K562 (cell line): ENCODE data around the gene CFAP52. TPM values are rescaled to one million over a fixed set of nuclear protein-coding genes. Genes with fewer than 3 reads are reported as not detected.
A peak's percentile ranks its signal among the peaks of the same experiment; 100 is the strongest.

ENCODE experiments used
- BDP1 ChIP-seq: IDR thresholded peaks from 3 replicates; pipeline ENCODE4 v1.6.1; 2011; ENCODE audit not compliant: insufficient read length, insufficient read depth
- C11orf30 ChIP-seq: fragments of 450-650 bp; IDR thresholded peaks from 2 replicates; pipeline ENCODE4 v1.6.1; 2016; ENCODE audit warnings: low read depth, mild to moderate bottlenecking
- CTCF ChIP-seq, 3 experiments: IDR thresholded peaks in 2 of 3; conservative IDR thresholded peaks in 1 of 3; 2 replicates each; pipeline ENCODE4 v1.5.1; 2011 to 2012; ENCODE audit warnings: low read length in 3 of 3, mild to moderate bottlenecking in 3 of 3, control low read depth in 2 of 3, improper control_type of control experiment in 1 of 3, inconsistent platforms in 1 of 3, low read depth in 1 of 3, mixed read lengths in 1 of 3, moderate library complexity in 1 of 3; ENCODE audit not compliant: insufficient read depth in 2 of 3
- EHMT2 ChIP-seq: fragments of 450-650 bp; IDR thresholded peaks from 2 replicates; pipeline ENCODE4 v1.6.1; 2018; ENCODE audit warnings: antibody characterized with exemption
- ELK1 ChIP-seq: sonication (generic); formaldehyde crosslinking; IDR thresholded peaks from 2 replicates; pipeline ENCODE4 v1.8.1; 2022; ENCODE audit warnings: missing genetic modification reagents
- ESRRA ChIP-seq: fragments of 450-650 bp; IDR thresholded peaks from 2 replicates; pipeline ENCODE4 v1.6.1; 2014; ENCODE audit warnings: low read depth, mild to moderate bottlenecking, moderate library complexity, borderline replicate concordance
- ETS2 ChIP-seq: IDR thresholded peaks from 2 replicates; pipeline ENCODE4 v1.6.1; 2016; ENCODE audit warnings: borderline replicate concordance, missing genetic modification characterization, mild to moderate bottlenecking, moderate library complexity, missing compliant biosample characterization; ENCODE audit not compliant: poor library complexity, severe bottlenecking
- HMGN3 ChIP-seq: IDR thresholded peaks from 2 replicates; pipeline ENCODE4 v1.6.1; 2011; ENCODE audit warnings: borderline replicate concordance, low read depth, mild to moderate bottlenecking, mixed read lengths, low read length; ENCODE audit not compliant: insufficient read length; ENCODE audit errors: extremely low read depth
- HNRNPUL1 ChIP-seq: fragments of 200-400 bp; formaldehyde crosslinking; IDR thresholded peaks from 2 replicates; pipeline ENCODE4 v1.6.1; 2017; ENCODE audit warnings: low read length
- NONO ChIP-seq, 2 experiments: fragments of 200-400 bp in 1 of 2; fragments of 450-650 bp in 1 of 2; formaldehyde crosslinking in 1 of 2; IDR thresholded peaks; 2 replicates each; pipeline ENCODE4 v1.6.1; 2017; ENCODE audit warnings: low read depth in 2 of 2, mild to moderate bottlenecking in 2 of 2, moderate library complexity in 2 of 2, low read length in 1 of 2
- SLC30A9 ChIP-seq: fragments of 250-450 bp; sonication (Bioruptor Pico); IDR thresholded peaks from 2 replicates; pipeline ENCODE4 v1.8.0; 2022; ENCODE audit warnings: mild to moderate bottlenecking, moderate library complexity
- SRSF1 ChIP-seq: fragments of 200-400 bp; formaldehyde crosslinking; IDR thresholded peaks from 2 replicates; pipeline ENCODE4 v1.6.1; 2017; ENCODE audit warnings: mild to moderate bottlenecking, low read depth, low read length, moderate library complexity
- SUPT5H ChIP-seq: fragments of 450-650 bp; IDR thresholded peaks from 2 replicates; pipeline ENCODE4 v1.6.1; 2016
- TFAM ChIP-seq: fragments of 250-450 bp; sonication (Bioruptor Pico); conservative IDR thresholded peaks from 2 replicates; pipeline ENCODE4 v1.5.0; 2021; ENCODE audit warnings: mild to moderate bottlenecking, moderate library complexity
- WHSC1 ChIP-seq: IDR thresholded peaks from one replicate; pipeline ENCODE4 v1.6.1; 2012; ENCODE audit warnings: low read length, control low read depth, inconsistent platforms
- ZNF3 ChIP-seq: fragments of 250-450 bp; sonication (Bioruptor Pico); IDR thresholded peaks from 2 replicates; pipeline ENCODE4 v1.5.0; 2021; ENCODE audit warnings: mild to moderate bottlenecking, moderate library complexity
- ZNF407 ChIP-seq: fragments of 450-650 bp; IDR thresholded peaks from 2 replicates; pipeline ENCODE4 v1.6.1; 2016; ENCODE audit warnings: low read depth
- polyA plus RNA-seq, 8 experiments: library from polyadenylated mRNA; depleted of rRNA in 4 of 8; stranded (reverse) in 5 of 8; unstranded in 3 of 8; fragments of >200 nt; fragmentation: Nextera tagmentation in 2 of 8; fragmentation: Illumina TruSeq in 1 of 8; extraction: Ambion mirVana in 2 of 8; extraction: Trizol in 1 of 8; gene quantifications; 2 replicates each; pipeline versions ENCODE4 v1.2.1 to v1.2.3, GENCODE V29; 2011 to 2014; ENCODE audit warnings: inconsistent platforms in 1 of 8, missing spikeins in 1 of 8
- total RNA-seq, 7 experiments: library from RNA; depleted of rRNA in 6 of 7; stranded (reverse); fragments of >200 nt in 6 of 7; fragmentation: Illumina TruSeq in 2 of 7; extraction: Trizol in 2 of 7; gene quantifications; 2 replicates each; pipeline versions ENCODE4 v1.2.1 to v1.2.3, GENCODE V29; 2011 to 2021; ENCODE audit warnings: low replicate concordance in 1 of 7

CFAP52 gene
- total and polyA plus RNA-seq, 9 of the 15 experiments (the other 6 are each of a cell fraction or from before 2014, with no cell fraction given), result not detected

GRCh38 chr17:9575381-9576101 lies 901 bp upstream of the CFAP52 start, which contains the start of gene STX8 (continued):
- TF ChIP-seq CTCF (IDR thresholded peaks at IDR 0.05 in 2 of 3, conservative IDR thresholded peaks at IDR 0.05 in 1 of 3; ENCODE audit: insufficient read depth in 2 of 3, low read depth in 1 of 3, low read length in 3 of 3), result peak in 1 of 3 experiments; percentile 4; a peak in 1 of 6 replicates
- no peak for TF ChIP-seq NONO (IDR thresholded peaks at IDR 0.05; ENCODE audit: low read depth in 2 of 2, low read length in 1 of 2)
- TF ChIP-seq EHMT2, result no peak
- TF ChIP-seq WHSC1, result no peak
- TF ChIP-seq BDP1, result no peak
- TF ChIP-seq TFAM (CRISPR knock-in tag), result no peak
- no peak for TF ChIP-seq C11orf30
- no peak for TF ChIP-seq ELK1
- TF ChIP-seq HMGN3, result peak; percentile 52
- TF ChIP-seq HNRNPUL1, result no peak
- no peak for TF ChIP-seq SUPT5H
- TF ChIP-seq ZNF407, result peak; percentile 95
- no peak for TF ChIP-seq ESRRA
- TF ChIP-seq ZNF3 (CRISPR knock-in tag), result no peak
- no peak for TF ChIP-seq SRSF1
- TF ChIP-seq SLC30A9 (CRISPR knock-in tag), result no peak
- TF ChIP-seq ETS2 (tag), result no peak
